HEK293T (cell line): ENCODE results near the gene RPGRIP1L.

Experiments used
- BHLHE40 ChIP-seq: fragments of 450-650 bp; IDR thresholded peaks from 2 replicates; pipeline ENCODE4 v1.6.1; 2016; ENCODE audit warnings: mild to moderate bottlenecking, moderate library complexity, borderline replicate concordance
- CTBP1 ChIP-seq: fragments of 450-650 bp; IDR thresholded peaks from 2 replicates; pipeline ENCODE4 v1.6.1; 2016; ENCODE audit warnings: borderline replicate concordance
- ELF4 ChIP-seq: fragments of 450-650 bp; IDR thresholded peaks from 2 replicates; pipeline ENCODE4 v1.6.1; 2017; ENCODE audit warnings: antibody characterized with exemption
- FOXA1 ChIP-seq: fragments of 450-650 bp; IDR thresholded peaks from 2 replicates; pipeline ENCODE4 v1.6.1; 2016; ENCODE audit warnings: mild to moderate bottlenecking
- FOXK2 ChIP-seq: fragments of 450-650 bp; IDR thresholded peaks from 2 replicates; pipeline ENCODE4 v1.6.1; 2016; ENCODE audit warnings: mild to moderate bottlenecking
- FOXM1 ChIP-seq: fragments of 450-650 bp; IDR thresholded peaks from 2 replicates; pipeline ENCODE4 v1.6.1; 2017; ENCODE audit warnings: mild to moderate bottlenecking, borderline replicate concordance
- HDGF ChIP-seq: fragments of 450-650 bp; IDR thresholded peaks from 2 replicates; pipeline ENCODE4 v1.6.1; 2017; ENCODE audit warnings: antibody characterized with exemption, borderline replicate concordance
- L3MBTL2 ChIP-seq: fragments of 450-650 bp; conservative IDR thresholded peaks from 2 replicates; pipeline ENCODE4 v1.6.1; 2016; ENCODE audit warnings: mild to moderate bottlenecking
- LEF1 ChIP-seq: fragments of 450-650 bp; IDR thresholded peaks from 2 replicates; pipeline ENCODE4 v1.6.1; 2017; ENCODE audit warnings: mild to moderate bottlenecking, borderline replicate concordance
- SUZ12 ChIP-seq: fragments of 450-650 bp; IDR thresholded peaks from 2 replicates; pipeline ENCODE4 v1.6.1; 2016; ENCODE audit warnings: mild to moderate bottlenecking
- TARDBP ChIP-seq: fragments of 450-650 bp; IDR thresholded peaks from 2 replicates; pipeline ENCODE4 v1.6.1; 2016
- ZNF384 ChIP-seq: fragments of 450-650 bp; IDR thresholded peaks from 2 replicates; pipeline ENCODE4 v1.6.1; 2016

DNA sequence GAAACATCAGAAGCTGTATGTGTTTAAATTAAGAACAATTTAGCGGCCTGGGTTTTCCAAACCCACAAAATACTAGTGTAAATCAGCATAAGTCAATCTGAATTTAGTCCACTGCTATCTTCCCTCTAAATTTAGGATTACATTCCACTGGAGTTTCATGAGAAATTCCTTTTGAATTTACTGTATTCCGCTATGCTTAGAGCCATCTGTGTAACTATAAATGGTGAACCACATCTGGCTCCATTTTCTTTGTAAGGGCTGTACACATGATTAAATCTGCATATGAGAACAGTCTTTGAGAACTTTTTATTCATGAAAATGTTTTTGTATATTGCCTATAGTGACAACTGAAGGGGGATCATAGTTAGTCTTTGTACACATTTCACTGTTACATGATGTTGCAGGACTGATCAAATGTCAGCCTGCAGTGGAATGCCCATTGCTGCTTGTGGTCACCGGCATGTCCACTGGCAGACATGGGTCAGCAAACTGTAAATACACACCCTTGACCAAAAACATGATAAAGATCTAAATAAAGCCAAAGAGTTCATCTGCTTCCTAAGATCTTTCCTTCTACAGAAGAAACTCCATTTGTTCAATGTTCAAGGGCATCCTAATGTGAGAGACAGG is 36.8 kb downstream of the RPGRIP1L start:
- TF ChIP-seq FOXK2 (no peak), BHLHE40 (no peak), SUZ12 (no peak), HDGF (no peak), FOXM1 (no peak), FOXA1 (no peak), TARDBP (no peak), LEF1 (no peak), ELF4 (no peak), L3MBTL2 (no peak), CTBP1 (no peak), ZNF384 (no peak)
